ENCODE results near the gene USP33. TPM values are rescaled to one million over a fixed set of nuclear protein-coding genes. Genes with fewer than 3 reads are reported as not detected.

USP33 gene
- total and polyA plus RNA-seq, 9 donors = 24.0 to 63.2 (median 54.1) TPM

DNA sequence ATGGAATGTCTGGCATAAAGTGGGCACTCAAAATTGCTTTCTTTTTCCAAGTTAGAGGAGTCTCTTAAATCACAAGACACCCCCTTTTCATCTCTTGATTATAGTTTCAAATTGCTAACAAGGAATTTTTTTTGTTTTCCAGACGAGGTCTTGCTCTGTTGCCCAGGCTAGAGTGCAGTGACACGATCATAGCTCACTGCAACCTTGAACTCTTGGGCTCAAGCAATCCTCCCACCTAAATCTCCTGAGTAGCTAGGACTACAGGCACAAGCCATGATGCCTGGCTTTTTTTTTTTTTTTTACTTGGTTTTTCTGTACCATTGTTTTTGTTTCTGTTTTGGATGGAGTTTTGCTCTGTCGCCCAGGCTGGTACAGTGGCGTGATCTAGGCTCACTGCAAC lies 98.0 kb downstream of the USP33 start:
- DNase-seq = no peak
- TF ChIP-seq, protein P1, sequence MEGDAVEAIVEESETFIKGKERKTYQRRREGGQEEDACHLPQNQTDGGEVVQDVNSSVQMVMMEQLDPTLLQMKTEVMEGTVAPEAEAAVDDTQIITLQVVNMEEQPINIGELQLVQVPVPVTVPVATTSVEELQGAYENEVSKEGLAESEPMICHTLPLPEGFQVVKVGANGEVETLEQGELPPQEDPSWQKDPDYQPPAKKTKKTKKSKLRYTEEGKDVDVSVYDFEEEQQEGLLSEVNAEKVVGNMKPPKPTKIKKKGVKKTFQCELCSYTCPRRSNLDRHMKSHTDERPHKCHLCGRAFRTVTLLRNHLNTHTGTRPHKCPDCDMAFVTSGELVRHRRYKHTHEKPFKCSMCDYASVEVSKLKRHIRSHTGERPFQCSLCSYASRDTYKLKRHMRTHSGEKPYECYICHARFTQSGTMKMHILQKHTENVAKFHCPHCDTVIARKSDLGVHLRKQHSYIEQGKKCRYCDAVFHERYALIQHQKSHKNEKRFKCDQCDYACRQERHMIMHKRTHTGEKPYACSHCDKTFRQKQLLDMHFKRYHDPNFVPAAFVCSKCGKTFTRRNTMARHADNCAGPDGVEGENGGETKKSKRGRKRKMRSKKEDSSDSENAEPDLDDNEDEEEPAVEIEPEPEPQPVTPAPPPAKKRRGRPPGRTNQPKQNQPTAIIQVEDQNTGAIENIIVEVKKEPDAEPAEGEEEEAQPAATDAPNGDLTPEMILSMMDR (IDR thresholded peaks at IDR 0.05) = no peak
- TF ChIP-seq EP300 (IDR thresholded peaks at IDR 0.05) (no peak), POLR2A (IDR thresholded peaks at IDR 0.05) (no peak)
- peaks cover 5% of the 10 kb centered on the region for H3K4me1 ChIP-seq (ENCODE audit: insufficient read depth)
- no peaks in the 10 kb centered on the region for H3K9me3 ChIP-seq
- intact Hi-C loops (cut with DNase I) = no loop called here
- H3K36me3 ChIP-seq = no peaks in the 10 kb centered on the region
- H3K27me3 ChIP-seq = no peaks in the 10 kb centered on the region
- H3K4me3 ChIP-seq = no peak overlapping the region
- no peak overlapping the region for H3K27ac ChIP-seq
- WGBS, 3 donors = 53 to 63% (median 56%) methylated on average over 4 of the region's 4 CpGs

DNA sequence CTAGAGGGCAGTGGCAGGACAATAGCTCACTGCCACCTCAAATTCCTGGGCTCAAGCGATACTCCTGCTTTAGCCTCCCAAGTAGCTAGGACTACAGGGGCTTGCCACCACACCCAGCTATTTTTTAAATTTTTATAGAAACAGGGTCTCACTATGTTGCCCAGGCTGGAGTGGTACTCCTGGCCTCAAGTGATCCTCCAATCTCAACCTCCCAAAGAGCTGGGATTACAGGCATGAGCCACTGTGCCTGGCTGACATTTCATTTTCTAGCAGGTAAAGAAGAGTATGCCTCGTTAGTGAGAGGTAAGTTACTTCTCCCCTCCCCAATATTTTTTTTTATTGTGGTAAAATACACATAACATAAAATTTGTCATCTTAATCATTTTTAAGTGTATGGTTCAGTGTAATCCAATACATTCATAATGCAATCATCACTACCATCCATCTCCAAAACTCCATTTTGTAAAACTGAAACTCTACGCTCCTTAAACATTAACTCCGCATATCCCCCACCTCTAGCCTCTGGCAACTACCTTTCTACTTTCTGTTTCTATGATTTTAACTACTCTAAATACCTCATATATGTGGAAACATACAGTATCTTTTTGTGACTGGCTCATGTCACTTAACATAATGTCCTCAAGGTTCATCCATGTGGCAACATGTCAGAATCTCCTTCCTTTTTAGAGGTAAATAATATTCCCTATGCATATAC lies 99.6 kb downstream of the USP33 start:
- Histone ChIP-seq H3K4me1 (ENCODE audit: insufficient read depth) (peaks cover 2% of the 10 kb centered on the region), H3K27me3 (no peaks in the 10 kb centered on the region), H3K36me3 (no peaks in the 10 kb centered on the region), H3K4me3 (no peak overlapping the region), H3K27ac (no peak overlapping the region), H3K9me3 (no peaks in the 10 kb centered on the region)
- TF ChIP-seq EP300 (IDR thresholded peaks at IDR 0.05) = no peak
- no peak for TF ChIP-seq POLR2A (IDR thresholded peaks at IDR 0.05)
- TF ChIP-seq, protein P1 (IDR thresholded peaks at IDR 0.05) = no peak
- DNase-seq = no peak
- intact Hi-C loops (cut with DNase I) = no loop called here
- WGBS, 3 donors = 97 to 99% (median 98%) methylated on average over 4 of the region's 4 CpGs

DNA sequence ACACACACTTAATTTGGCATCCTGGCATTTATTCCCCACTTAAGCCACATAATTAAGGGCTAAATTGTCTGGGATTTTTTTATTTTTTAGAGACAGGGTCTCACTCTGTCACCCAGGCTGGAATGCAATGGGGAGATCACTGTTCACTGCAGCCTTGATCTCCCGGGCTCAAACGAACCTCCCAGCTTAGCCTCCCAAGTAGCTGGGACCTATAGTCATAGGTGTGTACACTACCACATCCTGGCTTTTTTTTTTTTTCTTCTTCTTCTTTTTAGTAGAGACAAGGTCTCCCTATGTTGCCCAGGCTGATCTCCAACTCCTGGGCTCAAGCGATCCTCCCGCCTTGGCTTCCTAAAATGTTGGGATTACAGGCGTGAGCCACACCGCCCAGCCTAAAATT lies 101.4 kb downstream of the USP33 start:
- intact Hi-C loops (cut with DNase I) = no loop called here
- no peak for DNase-seq
- H3K36me3 ChIP-seq = no peaks in the 10 kb centered on the region
- 94 to 96% (median 95%) methylated on average over 6 of the region's 6 CpGs for WGBS, 3 donors
- no peaks in the 10 kb centered on the region for H3K9me3 ChIP-seq
- H3K27me3 ChIP-seq = no peaks in the 10 kb centered on the region
- no peak overlapping the region for H3K4me3 ChIP-seq
- no peak overlapping the region for H3K27ac ChIP-seq
- TF ChIP-seq, protein P1 (IDR thresholded peaks at IDR 0.05) = no peak
- TF ChIP-seq POLR2A (IDR thresholded peaks at IDR 0.05) (no peak), EP300 (IDR thresholded peaks at IDR 0.05) (no peak)
- peaks cover 2% of the 10 kb centered on the region for H3K4me1 ChIP-seq (ENCODE audit: insufficient read depth)

DNA sequence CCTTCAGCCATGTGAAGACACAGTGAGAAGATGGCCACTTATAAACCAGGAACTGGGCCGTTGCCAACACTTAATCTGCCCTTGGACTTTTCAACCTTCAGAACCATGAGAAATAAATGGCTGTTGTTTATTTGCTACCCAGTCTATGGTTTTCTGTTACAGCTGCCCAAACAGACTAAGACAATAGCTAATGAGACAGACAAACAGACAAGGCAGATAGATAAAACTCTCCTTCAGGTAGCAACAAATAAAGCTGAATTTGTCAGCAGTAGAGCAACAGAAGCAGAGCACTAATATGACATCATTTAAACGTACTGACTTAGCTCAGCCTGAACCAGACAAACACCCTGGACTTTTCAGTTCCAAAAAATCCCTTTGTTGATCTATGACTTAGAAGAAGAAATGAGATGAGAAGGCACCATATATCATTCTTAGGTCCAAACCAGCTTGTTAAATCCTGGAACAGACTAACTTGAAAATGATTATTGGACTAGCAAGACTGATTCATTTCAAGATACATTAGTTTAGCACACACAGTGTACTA lies 104.1 kb downstream of the USP33 start:
- peak in 1 of 5 donors; percentile 23 for DNase-seq
- no peaks in the 10 kb centered on the region for H3K36me3 ChIP-seq
- H3K4me3 ChIP-seq = no peak overlapping the region
- intact Hi-C loops (cut with DNase I) = no loop called here
- 40 to 47% (median 42%) methylated on average over 2 of the region's 2 CpGs for WGBS, 3 donors
- TF ChIP-seq, protein P1 (IDR thresholded peaks at IDR 0.05) = no peak
- TF ChIP-seq EP300 (IDR thresholded peaks at IDR 0.05) = no peak
- TF ChIP-seq POLR2A (IDR thresholded peaks at IDR 0.05) = no peak
- no peaks in the 10 kb centered on the region for H3K9me3 ChIP-seq
- no peak overlapping the region for H3K27ac ChIP-seq
- H3K4me1 ChIP-seq (ENCODE audit: insufficient read depth) = no peaks in the 10 kb centered on the region
- H3K27me3 ChIP-seq = no peaks in the 10 kb centered on the region

All from ovary (tissue), 9 donors.